H1 (cell line): ENCODE data around the gene GATA1.

Source experiments
- BRCA1 ChIP-seq: IDR thresholded peaks from 2 replicates; pipeline ENCODE4 v1.6.1; 2012; ENCODE audit warnings: low read depth, low read length, improper control_type of control experiment
- EP300 ChIP-seq, 2 experiments: IDR thresholded peaks; 1 replicate in 1 of 2; 2 replicates in 1 of 2; pipeline ENCODE4 v1.6.1; 2011 to 2012; ENCODE audit warnings: low read depth in 2 of 2, low read length in 2 of 2, mild to moderate bottlenecking in 2 of 2, borderline replicate concordance in 1 of 2, inconsistent platforms in 1 of 2, moderate library complexity in 1 of 2
- EZH2 ChIP-seq: fragments of 200-600 bp; sonication (generic); IDR thresholded peaks from 2 replicates; pipeline ENCODE4 v1.7.1; 2012; ENCODE audit warnings: low read depth, mild to moderate bottlenecking, moderate library complexity, low read length, inconsistent platforms; ENCODE audit not compliant: severe bottlenecking
- JUND ChIP-seq: IDR thresholded peaks from 2 replicates; pipeline ENCODE4 v1.6.1; 2011; ENCODE audit warnings: mild to moderate bottlenecking, improper control_type of control experiment, low read length
- MAFK ChIP-seq: IDR thresholded peaks from 2 replicates; pipeline ENCODE4 v1.6.1; 2012; ENCODE audit warnings: low read depth, mild to moderate bottlenecking, improper control_type of control experiment, low read length
- POLR2AphosphoS5 ChIP-seq: IDR thresholded peaks from 2 replicates; pipeline ENCODE4 v1.6.1; 2011; ENCODE audit warnings: low read depth, low read length
- RXRA ChIP-seq: IDR thresholded peaks from 2 replicates; pipeline ENCODE4 v1.6.1; 2011; ENCODE audit warnings: low read depth, mild to moderate bottlenecking, low read length, moderate library complexity; ENCODE audit not compliant: insufficient read depth
- SP1 ChIP-seq: IDR thresholded peaks from 2 replicates; pipeline ENCODE4 v1.6.1; 2011; ENCODE audit warnings: low read depth, low read length
- SP2 ChIP-seq: IDR thresholded peaks from 2 replicates; pipeline ENCODE4 v1.6.1; 2012; ENCODE audit warnings: mild to moderate bottlenecking, low read length, inconsistent platforms
- TF ChIP-seq, protein P1 (sequence below): IDR thresholded peaks from 2 replicates; pipeline ENCODE4 v1.6.1; 2012; ENCODE audit warnings: inconsistent platforms
- TF ChIP-seq, protein P2 (sequence below), 3 experiments: IDR thresholded peaks; 1 replicate in 2 of 3; 2 replicates in 1 of 3; pipeline versions ENCODE4 v1.5.1 to v1.6.1; 2011; ENCODE audit warnings: low read length in 3 of 3, mild to moderate bottlenecking in 3 of 3, inconsistent platforms in 2 of 3, low read depth in 1 of 3, moderate library complexity in 1 of 3; ENCODE audit not compliant: insufficient read depth in 1 of 3; ENCODE audit errors: control extremely low read depth in 1 of 3
- TF ChIP-seq, protein P3 (sequence below): IDR thresholded peaks from 2 replicates; pipeline ENCODE4 v1.6.1; 2011; ENCODE audit warnings: low read length, improper control_type of control experiment

DNA sequence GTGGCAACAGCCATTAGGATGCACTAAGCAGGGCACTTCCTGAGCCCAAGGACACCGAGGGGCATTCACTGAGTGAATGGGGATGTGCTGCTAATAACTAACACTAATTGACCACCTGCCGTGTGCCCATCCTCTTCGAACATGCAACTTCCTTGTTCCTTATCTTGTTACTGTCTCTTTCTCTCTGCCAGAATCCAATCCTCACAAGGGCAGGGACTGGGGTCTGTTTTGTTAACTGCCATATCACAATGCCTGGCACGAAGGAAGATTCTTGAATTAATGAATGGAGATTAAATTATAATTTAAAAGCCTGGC, 41.2 kb downstream of the GATA1 start:
- TF ChIP-seq, protein P1, sequence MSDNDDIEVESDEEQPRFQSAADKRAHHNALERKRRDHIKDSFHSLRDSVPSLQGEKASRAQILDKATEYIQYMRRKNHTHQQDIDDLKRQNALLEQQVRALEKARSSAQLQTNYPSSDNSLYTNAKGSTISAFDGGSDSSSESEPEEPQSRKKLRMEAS: no peak
- TF ChIP-seq, protein P2, sequence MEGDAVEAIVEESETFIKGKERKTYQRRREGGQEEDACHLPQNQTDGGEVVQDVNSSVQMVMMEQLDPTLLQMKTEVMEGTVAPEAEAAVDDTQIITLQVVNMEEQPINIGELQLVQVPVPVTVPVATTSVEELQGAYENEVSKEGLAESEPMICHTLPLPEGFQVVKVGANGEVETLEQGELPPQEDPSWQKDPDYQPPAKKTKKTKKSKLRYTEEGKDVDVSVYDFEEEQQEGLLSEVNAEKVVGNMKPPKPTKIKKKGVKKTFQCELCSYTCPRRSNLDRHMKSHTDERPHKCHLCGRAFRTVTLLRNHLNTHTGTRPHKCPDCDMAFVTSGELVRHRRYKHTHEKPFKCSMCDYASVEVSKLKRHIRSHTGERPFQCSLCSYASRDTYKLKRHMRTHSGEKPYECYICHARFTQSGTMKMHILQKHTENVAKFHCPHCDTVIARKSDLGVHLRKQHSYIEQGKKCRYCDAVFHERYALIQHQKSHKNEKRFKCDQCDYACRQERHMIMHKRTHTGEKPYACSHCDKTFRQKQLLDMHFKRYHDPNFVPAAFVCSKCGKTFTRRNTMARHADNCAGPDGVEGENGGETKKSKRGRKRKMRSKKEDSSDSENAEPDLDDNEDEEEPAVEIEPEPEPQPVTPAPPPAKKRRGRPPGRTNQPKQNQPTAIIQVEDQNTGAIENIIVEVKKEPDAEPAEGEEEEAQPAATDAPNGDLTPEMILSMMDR (IDR thresholded peaks at IDR 0.05; ENCODE audit: control extremely low read depth in 1 of 3, insufficient read depth in 1 of 3, low read depth in 1 of 3, low read length in 3 of 3): no peak
- TF ChIP-seq MAFK: no peak
- TF ChIP-seq, protein P3, sequence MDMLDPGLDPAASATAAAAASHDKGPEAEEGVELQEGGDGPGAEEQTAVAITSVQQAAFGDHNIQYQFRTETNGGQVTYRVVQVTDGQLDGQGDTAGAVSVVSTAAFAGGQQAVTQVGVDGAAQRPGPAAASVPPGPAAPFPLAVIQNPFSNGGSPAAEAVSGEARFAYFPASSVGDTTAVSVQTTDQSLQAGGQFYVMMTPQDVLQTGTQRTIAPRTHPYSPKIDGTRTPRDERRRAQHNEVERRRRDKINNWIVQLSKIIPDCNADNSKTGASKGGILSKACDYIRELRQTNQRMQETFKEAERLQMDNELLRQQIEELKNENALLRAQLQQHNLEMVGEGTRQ: no peak
- TF ChIP-seq BRCA1: no peak
- no peak for TF ChIP-seq EP300 (IDR thresholded peaks at IDR 0.05; ENCODE audit: borderline replicate concordance in 1 of 2, low read depth in 2 of 2, low read length in 2 of 2)
- TF ChIP-seq JUND: no peak
- no peak for TF ChIP-seq RXRA
- TF ChIP-seq SP2: no peak
- TF ChIP-seq POLR2AphosphoS5: no peak
- TF ChIP-seq EZH2: no peak
- TF ChIP-seq SP1: no peak
